ENCODE data around the gene RBM44. TPM values are rescaled to one million over a fixed set of nuclear protein-coding genes. Genes with fewer than 3 reads are reported as not detected.

RBM44 gene
- total and polyA plus RNA-seq, 2 donors (not counting 1 experiment from before 2014, with no cell fraction given): 0.17 to 0.34 TPM

DNA sequence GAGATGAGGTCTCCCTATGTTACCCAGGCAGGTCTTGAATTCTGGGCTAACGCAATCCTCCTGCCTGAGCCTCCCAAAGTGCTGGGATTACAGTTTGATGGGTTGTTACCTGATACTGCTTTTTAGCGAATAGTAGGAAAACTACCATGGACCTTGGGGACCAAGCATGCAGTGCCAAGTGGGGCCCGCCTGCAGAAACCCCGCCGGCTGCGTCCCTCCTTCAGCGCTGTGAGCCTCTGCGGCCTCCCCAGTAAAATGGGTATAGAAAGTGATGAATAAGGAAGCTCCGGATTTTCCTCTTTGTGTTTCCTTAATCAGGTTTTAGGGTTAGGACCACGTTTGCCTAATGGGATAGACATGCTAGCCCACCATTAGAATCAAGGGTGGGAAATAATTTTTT lies 91.2 kb downstream of the RBM44 start:
- H4K20me1 ChIP-seq (ENCODE audit: control insufficient read depth, extremely low read depth, insufficient read depth, low read length): no peaks in the 10 kb centered on the region
- H3K9me3 ChIP-seq (ENCODE audit: control insufficient read depth, insufficient read depth, low read depth, low read length): no peaks in the 10 kb centered on the region

More for the DNA sequence above, 91.2 kb downstream of the RBM44 start:
- TF ChIP-seq, protein P1, sequence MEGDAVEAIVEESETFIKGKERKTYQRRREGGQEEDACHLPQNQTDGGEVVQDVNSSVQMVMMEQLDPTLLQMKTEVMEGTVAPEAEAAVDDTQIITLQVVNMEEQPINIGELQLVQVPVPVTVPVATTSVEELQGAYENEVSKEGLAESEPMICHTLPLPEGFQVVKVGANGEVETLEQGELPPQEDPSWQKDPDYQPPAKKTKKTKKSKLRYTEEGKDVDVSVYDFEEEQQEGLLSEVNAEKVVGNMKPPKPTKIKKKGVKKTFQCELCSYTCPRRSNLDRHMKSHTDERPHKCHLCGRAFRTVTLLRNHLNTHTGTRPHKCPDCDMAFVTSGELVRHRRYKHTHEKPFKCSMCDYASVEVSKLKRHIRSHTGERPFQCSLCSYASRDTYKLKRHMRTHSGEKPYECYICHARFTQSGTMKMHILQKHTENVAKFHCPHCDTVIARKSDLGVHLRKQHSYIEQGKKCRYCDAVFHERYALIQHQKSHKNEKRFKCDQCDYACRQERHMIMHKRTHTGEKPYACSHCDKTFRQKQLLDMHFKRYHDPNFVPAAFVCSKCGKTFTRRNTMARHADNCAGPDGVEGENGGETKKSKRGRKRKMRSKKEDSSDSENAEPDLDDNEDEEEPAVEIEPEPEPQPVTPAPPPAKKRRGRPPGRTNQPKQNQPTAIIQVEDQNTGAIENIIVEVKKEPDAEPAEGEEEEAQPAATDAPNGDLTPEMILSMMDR (conservative IDR thresholded peaks at IDR 0.05 in 1 of 2, IDR thresholded peaks at IDR 0.05 in 1 of 2; ENCODE audit: low read depth in 1 of 2, low read length in 2 of 2): no peak
- no peak for TF ChIP-seq EZH2 (IDR thresholded peaks at IDR 0.05; ENCODE audit: low read length, missing control alignments)
- Histone ChIP-seq H3K4me1 (ENCODE audit: control insufficient read depth, extremely low read depth, insufficient read depth, low read length) (peaks cover 5% of the 10 kb centered on the region), H3K79me2 (ENCODE audit: control insufficient read depth, insufficient read depth, low read length) (no peaks in the 10 kb centered on the region), H3K36me3 (ENCODE audit: control insufficient read depth, insufficient read depth, low read length) (no peaks in the 10 kb centered on the region), H3K9ac (ENCODE audit: insufficient read depth, low read length) (no peak overlapping the region), H3K4me3 (replicated peaks in 1 of 4; ENCODE audit: control extremely low read depth in 1 of 4, insufficient read depth in 1 of 4, low read depth in 3 of 4, low read length in 4 of 4) (no peak overlapping the region), H3K27ac (ENCODE audit: insufficient read depth, low read length) (no peak overlapping the region), H2AFZ (ENCODE audit: low read length) (no peak overlapping the region), H3K4me2 (ENCODE audit: extremely low read depth, insufficient read depth, low read length) (no peak overlapping the region), H3K27me3 (ENCODE audit: control insufficient read depth, insufficient read depth, low read length) (no peaks in the 10 kb centered on the region)
- DNase-seq (ENCODE audit: low read depth in 2 of 2): no peak

Other genes with a start within 250 kb of the RBM44 start
- gene PRLH, start 232.2 kb upstream of the RBM44 start, total RNA-seq: not detected in 2 replicates
- gene PRLH, start 232.2 kb upstream of the RBM44 start, polyA plus RNA-seq: not detected in 2 replicates
- gene RAB17, start 208.0 kb upstream of the RBM44 start, total RNA-seq: 0.17 and 0.26 TPM in 2 replicates
- 0.09 and 0.22 TPM in 2 replicates for gene RAB17, start 208.0 kb upstream of the RBM44 start, polyA plus RNA-seq
- gene LRRFIP1, start 171.2 kb upstream of the RBM44 start, total RNA-seq: 37.0 and 58.1 TPM in 2 replicates
- 85.9 and 113 TPM in 2 replicates for gene LRRFIP1, start 171.2 kb upstream of the RBM44 start, polyA plus RNA-seq
- gene RAMP1, start 60.8 kb downstream of the RBM44 start, total RNA-seq: 16.0 and 16.4 TPM in 2 replicates
- 3.2 and 3.3 TPM in 2 replicates for gene RAMP1, start 60.8 kb downstream of the RBM44 start, polyA plus RNA-seq
- 37.8 and 53.7 TPM in 2 replicates for gene UBE2F, start 168.2 kb downstream of the RBM44 start, total RNA-seq
- gene UBE2F, start 168.2 kb downstream of the RBM44 start, polyA plus RNA-seq: 95.5 and 113 TPM in 2 replicates

Measured in fibroblast of lung (primary cell).